GM23248 (cell line): ENCODE measurements around the gene FAM13B. TPM values are rescaled to one million over a fixed set of nuclear protein-coding genes. Genes with fewer than 3 reads are reported as not detected.
"Not testable (repeated sequence)": the region's sequence is repeated elsewhere in the genome, so short reads cannot be mapped to it uniquely, and the experiment has no call there.

Experiments
- DNase-seq: peaks from one replicate; pipeline ENCODE4 v3.0.0-alpha.2; 2015
- H2AFZ ChIP-seq: fragments of 200-600 bp; sonication (generic); 2 replicates; pipeline ENCODE4 v1.6.1; 2016; ENCODE audit warnings: antibody characterized with exemption
- H3F3A ChIP-seq: fragments of 200-600 bp; sonication (generic); 2 replicates; pipeline ENCODE4 v1.6.1; 2016; ENCODE audit warnings: mild to moderate bottlenecking, antibody characterized with exemption, mixed run types; ENCODE audit not compliant: insufficient read depth
- H3K27ac ChIP-seq: fragments of 200-600 bp; sonication (generic); 2 replicates; pipeline ENCODE4 v1.5.1; 2016; ENCODE audit warnings: mild to moderate bottlenecking
- H3K27me3 ChIP-seq: fragments of 200-600 bp; sonication (generic); replicated peaks from 2 replicates; pipeline ENCODE4 v1.6.1; 2016; ENCODE audit warnings: mild to moderate bottlenecking; ENCODE audit not compliant: insufficient read depth
- H3K36me3 ChIP-seq: fragments of 200-600 bp; sonication (generic); 2 replicates; pipeline ENCODE4 v1.6.1; 2016; ENCODE audit warnings: low read depth, mild to moderate bottlenecking
- H3K4me1 ChIP-seq: fragments of 200-600 bp; sonication (generic); 2 replicates; pipeline ENCODE4 v1.6.1; 2016; ENCODE audit warnings: mild to moderate bottlenecking; ENCODE audit not compliant: insufficient read depth
- H3K4me2 ChIP-seq: fragments of 200-600 bp; sonication (generic); one replicate; pipeline ENCODE4 v1.6.1; 2016; ENCODE audit warnings: mild to moderate bottlenecking; ENCODE audit not compliant: unreplicated experiment
- H3K4me3 ChIP-seq: fragments of 200-600 bp; sonication (generic); 2 replicates; pipeline ENCODE4 v1.5.1; 2016; ENCODE audit warnings: mild to moderate bottlenecking
- H3K79me2 ChIP-seq: fragments of 200-600 bp; sonication (generic); 2 replicates; pipeline ENCODE4 v1.6.1; 2016; ENCODE audit warnings: mild to moderate bottlenecking; ENCODE audit not compliant: insufficient read depth
- H3K9ac ChIP-seq: fragments of 200-600 bp; sonication (generic); 2 replicates; pipeline ENCODE4 v1.6.1; 2016; ENCODE audit warnings: mild to moderate bottlenecking
- H3K9me2 ChIP-seq: fragments of 200-600 bp; sonication (generic); 2 replicates; pipeline ENCODE4 v1.6.1; 2016; ENCODE audit warnings: mixed run types, mild to moderate bottlenecking, moderate library complexity; ENCODE audit not compliant: insufficient read depth
- H3K9me3 ChIP-seq: fragments of 200-600 bp; sonication (generic); one replicate; pipeline ENCODE4 v1.6.1; 2017; ENCODE audit warnings: low read depth
- H4K20me1 ChIP-seq: fragments of 200-600 bp; sonication (generic); 2 replicates; pipeline ENCODE4 v1.6.0; 2016; ENCODE audit not compliant: insufficient read depth
- EZH2 ChIP-seq: fragments of 200-600 bp; sonication (generic); IDR thresholded peaks from 2 replicates; pipeline ENCODE4 v1.6.1; 2018; ENCODE audit warnings: antibody characterized with exemption, mild to moderate bottlenecking; ENCODE audit not compliant: insufficient read depth, poor library complexity, severe bottlenecking
- EZH2phosphoT487 ChIP-seq: fragments of 200-600 bp; sonication (generic); IDR thresholded peaks from 2 replicates; pipeline ENCODE4 v1.6.1; 2018; ENCODE audit warnings: antibody characterized with exemption, moderate library complexity, mild to moderate bottlenecking, low read depth; ENCODE audit not compliant: insufficient read depth
- WGBS, 2 experiments: methylation state at CpG; one replicate each; pipeline ENCODE4 v1.1.6; 2015 to 2017; ENCODE audit warnings: low lambda C conversion rate in 2 of 2, low coverage in 1 of 2; ENCODE audit errors: missing lambda C conversion rate in 2 of 2; 5-methylcytosine and 5-hydroxymethylcytosine counted together
- in situ Hi-C: fragments of 300-500 bp; cut with MboI; formaldehyde crosslinking; loops from 2 replicates; pipeline ENCODE4 v1.15.0; 2020
- polyA plus RNA-seq: library from polyadenylated mRNA; unstranded; fragments of >200 nt; fragmentation: Nextera tagmentation; extraction: Ambion mirVana; gene quantifications from 2 replicates; pipeline ENCODE4 v1.2.1, GENCODE V29; 2016
- total RNA-seq: library from RNA; depleted of rRNA; stranded (reverse); fragments of >200 nt; shearing (Covaris generic); gene quantifications from 2 replicates; pipeline ENCODE4 v1.2.3, GENCODE V29; 2014

The FAM13B gene
- total and polyA plus RNA-seq, 2 experiments from 2014 or later = 15.6 to 19.0 TPM

- Histone ChIP-seq H3K4me2 (no peak overlapping the region), H3K79me2 (peaks cover 81% of the 10 kb centered on the region), H4K20me1 (no peaks in the 10 kb centered on the region), H3K9ac (no peak overlapping the region), H3K4me3 (no peak overlapping the region), H3K27ac (no peak overlapping the region), H3K9me2 (no peaks in the 10 kb centered on the region), H3K27me3 (no peaks in the 10 kb centered on the region), H3K9me3 (no peaks in the 10 kb centered on the region), H2AFZ (no peak overlapping the region), H3F3A (no peaks in the 10 kb centered on the region), H3K4me1 (no peaks in the 10 kb centered on the region), H3K36me3 (peaks cover 11% of the 10 kb centered on the region; the same call in 1 of the 2 replicates)
- DNase-seq = no peak
- in situ Hi-C loops = no loop called here
- WGBS, 2 experiments = 90 to 93% methylated on average over 5 of the region's 5 CpGs
- TF ChIP-seq EZH2phosphoT487 (no peak), EZH2 (no peak)
Measured at GRCh38 chr5:137989419-137989818, 43.5 kb downstream of the FAM13B start.

- no peak overlapping the region for H3K4me3 ChIP-seq
- H3K27ac ChIP-seq = no peak overlapping the region
- no peak for DNase-seq
- H2AFZ ChIP-seq = no peak overlapping the region
- WGBS, 2 experiments = 97 to 98% methylated on average over 3 of the region's 3 CpGs
- no peak overlapping the region for H3K9ac ChIP-seq
- 0 out of 2 replicates have a peak, but pooled peaks cover 4% of the 10 kb centered on the region for H3F3A ChIP-seq
- no peaks in the 10 kb centered on the region for H3K27me3 ChIP-seq
- no peaks in the 10 kb centered on the region for H4K20me1 ChIP-seq
- peaks cover 16% of the 10 kb centered on the region for H3K79me2 ChIP-seq
- no peak overlapping the region for H3K4me2 ChIP-seq
- no peaks in the 10 kb centered on the region for H3K9me3 ChIP-seq
- H3K9me2 ChIP-seq = no peaks in the 10 kb centered on the region
- peaks cover 22% of the 10 kb centered on the region for H3K36me3 ChIP-seq
- H3K4me1 ChIP-seq = no peaks in the 10 kb centered on the region
- in situ Hi-C loops = no loop called here
- TF ChIP-seq EZH2 (no peak), EZH2phosphoT487 (no peak)
Measured at GRCh38 chr5:137975208-137975607, 57.7 kb downstream of the FAM13B start.

GRCh38 chr5:137970384-137970783, 62.5 kb downstream of the FAM13B start:
- H3K27ac ChIP-seq, H4K20me1 ChIP-seq, H3K36me3 ChIP-seq, in situ Hi-C loops, H3K4me3 ChIP-seq, H3K4me2 ChIP-seq, H3K9me2 ChIP-seq, H3K9ac ChIP-seq, H3K27me3 ChIP-seq, H3K9me3 ChIP-seq, DNase-seq, H2AFZ ChIP-seq, H3F3A ChIP-seq, H3K4me1 ChIP-seq: not testable (repeated sequence)
- H3K79me2 ChIP-seq = peaks cover 33% of the 10 kb centered on the region
- 88 to 89% methylated on average over 4 of the region's 4 CpGs for WGBS, 2 experiments

GRCh38 chr5:137960819-137961218, 72.1 kb downstream of the FAM13B start:
- H4K20me1 ChIP-seq = no peaks in the 10 kb centered on the region
- no peak overlapping the region for H3K4me3 ChIP-seq
- WGBS, 2 experiments = 82 to 88% methylated on average over 3 of the region's 3 CpGs
- H3K27ac ChIP-seq = no peak overlapping the region
- TF ChIP-seq EZH2phosphoT487 = no peak
- TF ChIP-seq EZH2 = no peak
- H3K4me1 ChIP-seq = no peaks in the 10 kb centered on the region
- H3F3A ChIP-seq = 0 out of 2 replicates have a peak, but pooled peaks cover 6% of the 10 kb centered on the region
- H3K9me3 ChIP-seq = no peaks in the 10 kb centered on the region
- no peak overlapping the region for H3K9ac ChIP-seq
- H3K27me3 ChIP-seq = no peaks in the 10 kb centered on the region
- no peaks in the 10 kb centered on the region for H3K9me2 ChIP-seq
- DNase-seq = no peak
- H3K36me3 ChIP-seq = peaks cover 23% of the 10 kb centered on the region
- H3K4me2 ChIP-seq = no peak overlapping the region
- in situ Hi-C loops = no loop called here
- no peak overlapping the region for H2AFZ ChIP-seq
- peaks cover 42% of the 10 kb centered on the region for H3K79me2 ChIP-seq

GRCh38 chr5:137960141-137960540, 72.7 kb downstream of the FAM13B start:
- no peak overlapping the region for H3K27ac ChIP-seq
- no peaks in the 10 kb centered on the region for H4K20me1 ChIP-seq
- TF ChIP-seq EZH2phosphoT487 (no peak), EZH2 (no peak)
- H3K9me3 ChIP-seq = no peaks in the 10 kb centered on the region
- peaks cover 23% of the 10 kb centered on the region for H3K36me3 ChIP-seq
- DNase-seq = no peak
- no peaks in the 10 kb centered on the region for H3K27me3 ChIP-seq
- H3K4me3 ChIP-seq = no peak overlapping the region
- H3K79me2 ChIP-seq = peaks cover 38% of the 10 kb centered on the region
- in situ Hi-C loops = no loop called here
- WGBS, 2 experiments = 97 to 100% methylated on average over 2 of the region's 2 CpGs
- H3K4me1 ChIP-seq = no peaks in the 10 kb centered on the region
- no peak overlapping the region for H3K9ac ChIP-seq
- no peak overlapping the region for H2AFZ ChIP-seq
- no peak overlapping the region for H3K4me2 ChIP-seq
- no peaks in the 10 kb centered on the region for H3K9me2 ChIP-seq
- 0 out of 2 replicates have a peak, but pooled peaks cover 9% of the 10 kb centered on the region for H3F3A ChIP-seq
